ENCODE data around the gene FGF19. TPM values are rescaled to one million over a fixed set of nuclear protein-coding genes. Genes with fewer than 3 reads are reported as not detected.

The FGF19 gene
- total RNA-seq, 1 donor from 2014 or later, result not detected

DNA sequence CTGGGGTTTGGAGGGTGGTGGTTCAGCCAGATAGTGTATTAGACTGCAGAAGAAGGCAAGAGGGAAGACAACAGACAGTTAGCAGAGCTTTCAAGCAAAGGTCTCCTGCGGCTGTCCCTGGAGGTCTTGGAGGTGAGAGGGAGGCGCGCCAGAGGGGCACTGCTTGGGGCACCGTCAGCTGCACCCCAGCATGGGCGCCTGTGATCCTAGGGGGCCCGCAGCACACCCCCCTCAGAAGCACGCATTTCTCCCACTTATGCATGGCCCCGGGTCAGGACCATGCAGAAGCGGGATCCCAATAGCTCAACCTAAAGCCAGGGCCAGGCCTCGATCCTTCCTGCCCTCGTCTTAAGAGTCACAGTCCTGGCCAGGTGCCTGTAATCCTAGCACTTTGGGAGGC is 44.8 kb upstream of the FGF19 start:
- Mint-ChIP-seq H3K4me1 (ENCODE audit: unreplicated experiment) (peaks cover 43% of the 10 kb centered on the region), H3K27me3 (ENCODE audit: unreplicated experiment) (no peaks in the 10 kb centered on the region), H3K9me3 (ENCODE audit: unreplicated experiment) (no peaks in the 10 kb centered on the region), H3K27ac (ENCODE audit: unreplicated experiment) (peak overlapping the region; percentile 74), H3K4me3 (ENCODE audit: unreplicated experiment) (no peak overlapping the region), H3K36me3 (ENCODE audit: unreplicated experiment) (no peaks in the 10 kb centered on the region)
- DNase-seq (ENCODE audit: extremely low spot score, unreplicated experiment), result no peak
- TF ChIP-seq, protein P1, sequence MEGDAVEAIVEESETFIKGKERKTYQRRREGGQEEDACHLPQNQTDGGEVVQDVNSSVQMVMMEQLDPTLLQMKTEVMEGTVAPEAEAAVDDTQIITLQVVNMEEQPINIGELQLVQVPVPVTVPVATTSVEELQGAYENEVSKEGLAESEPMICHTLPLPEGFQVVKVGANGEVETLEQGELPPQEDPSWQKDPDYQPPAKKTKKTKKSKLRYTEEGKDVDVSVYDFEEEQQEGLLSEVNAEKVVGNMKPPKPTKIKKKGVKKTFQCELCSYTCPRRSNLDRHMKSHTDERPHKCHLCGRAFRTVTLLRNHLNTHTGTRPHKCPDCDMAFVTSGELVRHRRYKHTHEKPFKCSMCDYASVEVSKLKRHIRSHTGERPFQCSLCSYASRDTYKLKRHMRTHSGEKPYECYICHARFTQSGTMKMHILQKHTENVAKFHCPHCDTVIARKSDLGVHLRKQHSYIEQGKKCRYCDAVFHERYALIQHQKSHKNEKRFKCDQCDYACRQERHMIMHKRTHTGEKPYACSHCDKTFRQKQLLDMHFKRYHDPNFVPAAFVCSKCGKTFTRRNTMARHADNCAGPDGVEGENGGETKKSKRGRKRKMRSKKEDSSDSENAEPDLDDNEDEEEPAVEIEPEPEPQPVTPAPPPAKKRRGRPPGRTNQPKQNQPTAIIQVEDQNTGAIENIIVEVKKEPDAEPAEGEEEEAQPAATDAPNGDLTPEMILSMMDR (IDR thresholded peaks at IDR 0.05), result no peak

DNA sequence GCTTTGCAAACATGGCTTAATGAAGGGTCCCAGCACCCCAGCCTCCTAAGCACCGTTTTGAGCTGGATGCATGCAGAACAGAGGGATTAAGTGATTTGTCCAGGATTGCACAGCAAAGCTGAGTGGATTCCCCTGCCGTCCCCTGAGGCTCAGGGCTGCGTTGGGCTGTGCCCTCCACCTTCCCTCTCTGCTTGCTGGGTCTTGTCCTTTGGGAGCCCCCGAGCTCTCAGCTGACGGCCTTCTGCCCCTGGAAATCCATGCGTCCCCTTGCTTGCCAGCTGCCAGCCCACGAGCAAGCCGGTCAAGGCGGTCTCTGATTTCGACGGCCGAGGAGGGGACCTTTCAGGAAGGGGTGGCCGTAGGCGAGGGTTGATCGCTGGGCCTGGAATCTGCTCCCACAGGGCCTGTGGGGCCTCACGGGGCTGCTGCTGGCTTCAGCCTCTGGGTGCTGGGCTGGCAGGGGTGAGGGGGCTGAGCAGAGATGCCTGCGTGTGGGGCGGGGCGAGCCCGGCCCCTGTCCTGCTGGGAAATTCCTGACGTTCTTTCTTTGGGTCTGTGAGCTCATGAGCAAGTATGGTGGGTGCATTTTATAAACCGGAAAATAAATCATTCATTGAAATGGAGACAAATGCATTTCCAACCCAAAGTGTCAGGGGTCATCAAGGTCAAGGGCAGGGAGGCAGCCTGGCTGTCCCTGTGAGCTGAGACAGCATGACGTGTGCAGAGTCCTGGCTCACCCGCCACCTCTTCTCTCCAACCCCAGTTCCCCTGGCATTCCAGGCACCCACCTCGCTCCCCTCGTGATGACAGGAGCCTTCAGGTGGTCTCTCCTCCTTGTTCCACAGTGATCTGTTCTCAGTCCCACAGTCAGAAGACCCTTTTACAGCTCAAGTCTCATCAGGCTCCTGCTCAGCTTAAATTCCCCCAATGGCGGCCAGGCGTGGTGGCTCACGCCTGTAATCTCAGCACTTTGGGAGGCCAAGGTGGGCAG is 43.2 kb upstream of the FGF19 start:
- no peaks in the 10 kb centered on the region for H3K27me3 Mint-ChIP-seq (ENCODE audit: unreplicated experiment)
- DNase-seq (ENCODE audit: extremely low spot score, unreplicated experiment), result no peak
- no peak overlapping the region for H3K4me3 Mint-ChIP-seq (ENCODE audit: unreplicated experiment)
- no peaks in the 10 kb centered on the region for H3K36me3 Mint-ChIP-seq (ENCODE audit: unreplicated experiment)
- TF ChIP-seq, protein P1 (IDR thresholded peaks at IDR 0.05), result no peak
- H3K4me1 Mint-ChIP-seq (ENCODE audit: unreplicated experiment), result peaks cover 59% of the 10 kb centered on the region
- H3K9me3 Mint-ChIP-seq (ENCODE audit: unreplicated experiment), result no peaks in the 10 kb centered on the region
- peak overlapping the region; percentile 83 for H3K27ac Mint-ChIP-seq (ENCODE audit: unreplicated experiment)

DNA sequence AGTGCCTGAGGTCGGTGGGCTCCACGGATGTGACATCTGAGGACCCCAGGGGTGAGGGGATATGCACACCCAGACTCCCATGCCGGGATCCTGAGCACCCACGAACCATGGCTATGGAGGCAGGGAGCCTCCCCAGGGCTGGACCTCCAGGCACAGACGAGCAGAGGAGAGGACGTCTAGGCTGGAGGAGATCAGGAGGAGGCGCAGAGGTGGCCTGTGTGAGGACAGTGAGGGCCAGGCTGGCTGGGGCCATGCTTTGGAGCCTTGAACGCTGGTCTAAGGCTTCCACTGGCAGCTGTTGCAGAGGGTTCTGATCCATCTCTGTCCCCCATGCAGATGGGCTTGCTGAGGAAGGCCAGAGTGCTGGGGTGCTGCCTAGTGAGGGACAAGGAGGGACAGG is 42.3 kb upstream of the FGF19 start:
- no peak for DNase-seq (ENCODE audit: extremely low spot score, unreplicated experiment)
- H3K36me3 Mint-ChIP-seq (ENCODE audit: unreplicated experiment), result no peaks in the 10 kb centered on the region
- peaks cover 61% of the 10 kb centered on the region for H3K4me1 Mint-ChIP-seq (ENCODE audit: unreplicated experiment)
- TF ChIP-seq, protein P1 (IDR thresholded peaks at IDR 0.05), result no peak
- no peaks in the 10 kb centered on the region for H3K27me3 Mint-ChIP-seq (ENCODE audit: unreplicated experiment)
- H3K9me3 Mint-ChIP-seq (ENCODE audit: unreplicated experiment), result no peaks in the 10 kb centered on the region
- H3K4me3 Mint-ChIP-seq (ENCODE audit: unreplicated experiment), result no peak overlapping the region
- peak overlapping the region; percentile 83 for H3K27ac Mint-ChIP-seq (ENCODE audit: unreplicated experiment)

DNA sequence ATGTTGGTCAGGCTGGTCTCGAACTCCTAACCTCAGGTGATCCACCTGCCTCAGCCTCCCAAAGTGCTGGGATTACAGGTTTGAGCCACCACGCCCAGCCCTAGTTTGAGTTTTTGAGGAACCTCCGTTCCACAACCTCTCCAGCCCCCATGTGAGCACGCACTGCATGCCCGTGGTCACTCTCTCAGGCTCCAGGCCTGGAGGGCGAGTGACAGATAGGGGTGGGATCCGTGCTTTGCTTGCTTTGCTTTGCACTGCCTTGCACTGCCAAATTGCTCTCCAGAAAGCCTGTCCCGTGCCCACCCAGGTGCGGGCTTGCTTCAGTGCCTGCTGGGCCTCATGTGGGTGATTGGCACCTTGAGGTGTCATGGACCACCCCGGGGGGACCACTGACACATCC is 41.4 kb upstream of the FGF19 start:
- peaks cover 61% of the 10 kb centered on the region for H3K4me1 Mint-ChIP-seq (ENCODE audit: unreplicated experiment)

DNA sequence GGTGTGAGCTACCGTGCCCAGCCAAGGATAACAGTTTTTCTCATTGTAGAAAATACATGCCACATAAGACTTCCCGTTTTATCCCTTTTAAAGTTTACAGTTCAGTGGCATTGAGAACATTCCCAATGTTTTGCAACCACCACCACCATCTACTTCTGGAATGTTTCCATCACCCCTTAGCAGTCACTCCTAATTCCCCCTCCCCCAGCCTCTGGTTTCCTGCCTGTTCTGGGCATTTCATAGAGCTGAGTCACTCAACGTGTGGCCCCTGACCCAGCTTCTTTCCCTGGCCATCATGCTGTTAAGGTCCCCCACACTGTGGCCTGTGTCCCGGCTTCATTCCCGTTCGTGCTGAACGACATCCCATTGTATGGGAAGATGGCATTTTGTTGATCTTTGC is 40.6 kb upstream of the FGF19 start:
- Mint-ChIP-seq H3K36me3 (ENCODE audit: unreplicated experiment) (no peaks in the 10 kb centered on the region), H3K4me3 (ENCODE audit: unreplicated experiment) (peak overlapping the region; percentile 19), H3K9me3 (ENCODE audit: unreplicated experiment) (no peaks in the 10 kb centered on the region), H3K4me1 (ENCODE audit: unreplicated experiment) (peaks cover 61% of the 10 kb centered on the region), H3K27ac (ENCODE audit: unreplicated experiment) (peak overlapping the region; percentile 83), H3K27me3 (ENCODE audit: unreplicated experiment) (no peaks in the 10 kb centered on the region)
- DNase-seq (ENCODE audit: extremely low spot score, unreplicated experiment), result peak; percentile 91
- TF ChIP-seq, protein P1 (IDR thresholded peaks at IDR 0.05), result no peak

More for the DNA sequence above, 41.4 kb upstream of the FGF19 start:
- Mint-ChIP-seq H3K36me3 (ENCODE audit: unreplicated experiment) (no peaks in the 10 kb centered on the region), H3K27me3 (ENCODE audit: unreplicated experiment) (no peaks in the 10 kb centered on the region), H3K4me3 (ENCODE audit: unreplicated experiment) (no peak overlapping the region), H3K9me3 (ENCODE audit: unreplicated experiment) (no peaks in the 10 kb centered on the region), H3K27ac (ENCODE audit: unreplicated experiment) (peak overlapping the region; percentile 83)
- no peak for DNase-seq (ENCODE audit: extremely low spot score, unreplicated experiment)
- TF ChIP-seq, protein P1 (IDR thresholded peaks at IDR 0.05), result no peak

Data from osteocyte (in vitro differentiated cells).